Activated CD8-positive, alpha-beta memory T cell treated with anti-CD3 and anti-CD28 coated beads, Interleukin-2, amount 50 U/mL, for 1 hour (primary cell): ENCODE measurements around the gene TEPSIN.

Source experiments
- DNase-seq: peaks from one replicate; pipeline ENCODE4 v3.0.0-alpha.2; 2020; ENCODE audit errors: extremely low read depth

Gene TEPSIN

DNA sequence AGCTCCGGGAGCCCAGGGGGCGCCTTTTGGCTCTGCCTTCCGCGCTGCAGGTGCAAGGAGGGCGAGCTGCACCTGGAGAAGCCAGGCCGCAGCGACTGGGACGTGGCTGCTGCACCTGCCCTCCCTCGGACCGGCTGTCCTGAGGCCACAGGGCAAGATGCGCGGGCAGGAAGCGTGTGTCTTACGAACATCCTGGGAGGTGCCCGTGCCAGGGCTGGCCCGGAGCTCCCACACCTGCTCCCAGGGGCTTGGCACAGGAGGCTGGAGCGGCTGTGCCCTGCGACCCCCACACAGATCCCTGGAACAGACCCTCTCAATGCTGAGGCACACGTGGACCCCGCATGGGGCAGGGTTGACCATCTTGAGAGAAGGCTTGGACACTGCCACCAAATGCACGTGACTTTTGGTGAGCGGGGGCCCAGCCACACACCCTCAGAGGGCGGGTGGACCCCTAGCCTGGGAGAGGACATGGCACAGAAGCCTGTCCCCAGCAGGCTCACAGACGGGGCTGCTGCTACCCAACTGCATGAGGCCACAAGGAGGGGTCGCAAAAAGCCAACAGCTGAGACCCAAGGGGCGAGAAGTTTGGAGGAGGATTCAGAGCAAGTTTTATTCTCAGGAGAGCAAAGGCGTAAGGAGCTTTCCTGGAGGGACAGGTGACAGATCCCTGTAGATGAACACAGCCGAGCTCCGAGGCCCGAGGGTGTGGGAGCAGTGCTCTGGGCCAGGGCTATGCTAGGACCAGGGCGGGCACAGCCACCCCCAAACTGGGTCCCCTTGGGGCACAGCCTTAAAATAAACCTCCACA lies 11.6 kb upstream of the TEPSIN start:
- no peak for DNase-seq

DNA sequence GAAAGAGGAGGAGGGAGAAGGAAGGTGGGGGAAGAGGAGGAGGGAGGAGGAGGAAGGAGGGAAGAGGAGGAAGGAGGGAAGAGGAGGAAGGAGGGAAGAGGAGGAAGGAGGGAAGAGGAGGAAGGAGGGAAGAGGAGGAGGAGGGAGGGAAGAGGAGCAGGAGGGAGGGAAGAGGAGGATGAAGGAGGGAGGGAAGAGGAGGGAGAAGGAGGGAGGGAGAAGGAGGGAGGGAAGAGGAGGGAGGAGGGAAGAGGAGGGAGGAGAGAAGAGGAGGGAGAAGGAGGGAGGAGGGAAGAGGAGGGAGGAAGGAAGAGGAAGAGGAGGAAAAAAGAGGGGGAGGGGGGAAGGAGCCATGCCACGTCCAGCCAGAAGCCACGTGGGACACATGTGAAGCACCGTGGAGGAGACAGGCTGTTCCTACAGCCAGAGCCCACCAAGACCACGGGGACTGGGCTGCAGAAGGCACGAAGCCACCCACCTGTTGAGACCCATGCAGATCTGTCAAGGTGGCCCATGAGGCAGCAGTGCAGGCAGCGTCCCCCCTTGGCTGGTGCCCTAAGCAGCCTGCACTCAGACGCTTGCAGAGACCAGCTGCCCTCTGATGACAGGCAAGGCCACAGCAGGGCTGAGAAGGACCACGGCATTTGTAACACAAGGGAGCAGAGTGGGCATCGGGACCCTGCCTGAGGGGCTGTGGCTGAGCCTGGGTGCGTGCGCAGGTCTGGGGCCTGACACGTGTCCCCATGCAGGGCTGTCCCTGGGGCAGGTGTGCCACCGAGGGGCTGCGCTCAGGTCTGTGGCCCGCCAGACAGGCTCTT lies 10.6 kb upstream of the TEPSIN start:
- no peak for DNase-seq

DNA sequence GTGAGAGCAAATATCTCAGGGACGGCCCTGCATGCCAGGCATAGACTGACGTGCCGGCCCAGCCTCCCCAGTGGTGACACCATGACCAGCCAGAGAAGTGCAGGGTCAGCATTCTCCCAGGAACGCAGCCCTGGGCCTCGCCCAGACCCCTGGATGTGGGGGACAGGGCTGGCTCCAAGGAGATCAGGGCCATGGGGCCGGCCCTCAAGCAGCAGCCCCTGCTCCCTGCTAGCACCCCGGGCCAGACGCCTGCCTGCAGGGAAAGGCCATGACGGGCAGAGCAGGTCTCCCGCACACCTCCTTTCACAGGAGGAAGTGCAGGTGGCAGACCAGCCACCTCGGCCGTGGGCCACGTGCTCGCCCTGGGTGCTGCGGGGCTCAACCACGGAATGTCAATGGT lies 9.8 kb upstream of the TEPSIN start:
- DNase-seq: no peak

DNA sequence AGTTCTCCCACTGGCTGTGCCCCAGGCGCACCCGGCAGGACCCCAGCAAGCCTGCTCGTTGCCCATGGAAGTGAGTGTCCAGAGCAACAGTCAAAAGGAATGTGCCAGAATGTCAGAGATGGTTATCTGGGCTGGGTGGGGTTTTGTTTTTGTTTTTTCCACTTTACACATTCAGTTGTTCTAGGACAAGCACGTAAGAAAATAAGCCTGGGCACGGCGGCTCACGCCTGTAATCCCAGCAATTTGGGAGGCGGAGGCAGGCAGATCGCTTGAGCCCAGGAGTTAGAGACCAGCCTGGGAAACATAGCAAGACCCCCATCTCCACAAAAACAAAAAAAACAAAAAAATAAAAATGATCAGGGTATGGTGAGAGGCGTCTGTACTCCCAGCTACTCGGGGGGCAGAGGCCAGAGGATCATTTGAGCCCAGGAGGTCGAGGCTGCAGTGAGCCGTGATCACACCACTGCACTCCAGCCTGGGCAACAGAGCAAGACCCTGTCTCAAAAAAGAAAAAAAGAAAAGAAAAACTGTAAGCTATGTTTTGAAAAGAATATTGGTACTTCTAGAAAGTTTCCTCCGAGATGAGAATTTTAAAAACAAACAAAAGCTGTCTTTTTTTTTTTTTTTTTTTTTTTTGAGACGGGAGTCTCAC lies 8.6 kb upstream of the TEPSIN start:
- no peak for DNase-seq

DNA sequence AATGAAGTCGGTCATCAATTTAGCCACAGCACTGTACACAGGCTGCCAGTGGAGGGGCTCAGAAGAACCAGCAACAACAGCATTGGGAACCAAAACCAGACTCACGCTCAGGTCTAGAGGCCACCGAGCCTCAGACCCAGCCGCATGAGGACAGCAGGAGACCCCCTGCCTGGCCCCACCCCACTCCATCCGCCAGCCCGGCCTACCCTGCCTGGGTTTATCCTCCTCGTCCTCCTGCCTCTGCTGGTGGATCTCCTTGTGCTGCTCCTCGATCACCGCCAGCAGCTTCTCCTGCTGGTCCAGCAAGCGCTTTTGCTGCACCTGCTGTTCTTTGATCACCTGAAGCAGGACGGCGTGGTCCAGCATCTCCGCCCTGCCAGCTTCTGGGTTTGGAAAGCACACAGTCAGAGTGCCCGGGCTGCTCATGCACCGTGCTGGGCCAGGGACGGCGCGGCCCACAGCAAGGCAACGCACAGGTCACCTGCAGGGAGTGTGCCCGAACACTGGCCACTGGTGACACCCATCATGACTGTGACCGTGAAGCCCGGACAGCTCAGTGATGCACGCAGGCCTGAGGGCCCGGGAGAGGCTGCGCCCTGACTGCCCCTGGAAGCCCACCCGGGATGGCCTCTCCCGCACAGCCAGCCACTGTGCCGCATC lies 8.0 kb upstream of the TEPSIN start:
- DNase-seq: no peak

DNA sequence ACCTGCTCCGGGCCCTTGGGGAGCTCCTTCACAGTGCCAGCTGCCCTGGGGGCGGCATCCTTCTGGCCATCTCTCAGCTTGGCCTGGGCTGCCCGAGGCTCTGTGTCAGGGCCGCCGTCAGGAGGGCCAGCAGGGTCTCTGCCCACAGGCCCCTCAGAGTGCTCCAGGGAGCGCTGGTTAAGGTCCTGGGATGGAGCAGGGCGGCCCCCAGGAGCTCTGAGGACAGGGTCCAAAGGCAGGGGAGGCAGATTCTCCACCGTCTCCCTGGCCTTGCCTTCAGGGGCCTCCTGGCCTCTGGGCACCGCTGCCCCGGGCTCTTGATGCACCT lies 7.5 kb upstream of the TEPSIN start:
- DNase-seq: no peak

DNA sequence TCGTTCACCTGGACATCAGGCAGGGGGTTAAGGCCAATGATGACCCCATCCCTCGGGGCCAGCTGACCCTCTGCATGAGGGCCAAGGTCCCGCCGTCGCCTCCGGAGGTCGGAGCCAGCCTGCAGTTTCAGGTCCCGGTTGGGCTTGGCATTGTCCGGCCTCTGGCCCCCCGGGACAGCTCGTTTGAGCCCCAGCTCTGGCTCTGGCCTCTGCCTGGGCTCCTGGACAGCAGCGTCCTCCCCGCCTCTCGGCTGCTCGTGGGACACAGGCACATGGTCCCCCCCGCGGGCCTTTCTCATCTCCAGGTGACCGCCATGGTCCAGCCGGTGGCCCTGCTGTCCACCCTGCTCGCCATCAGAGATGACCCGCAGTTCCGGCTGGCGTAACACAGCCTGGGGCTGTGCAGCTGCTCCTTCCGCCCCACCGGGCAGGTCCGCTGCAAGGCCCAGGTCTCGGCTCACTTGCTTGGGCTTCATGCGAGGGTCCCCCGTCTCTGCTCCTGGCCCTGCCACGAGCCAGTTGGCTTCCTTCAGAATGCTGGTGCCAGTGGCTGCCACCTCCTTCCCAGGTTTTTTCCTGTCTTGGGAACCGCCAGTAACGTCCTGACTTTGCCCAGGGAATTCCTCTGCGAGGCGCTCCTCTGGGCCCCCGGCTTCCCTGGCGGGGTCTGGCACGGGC lies 6.9 kb upstream of the TEPSIN start:
- no peak for DNase-seq

DNA sequence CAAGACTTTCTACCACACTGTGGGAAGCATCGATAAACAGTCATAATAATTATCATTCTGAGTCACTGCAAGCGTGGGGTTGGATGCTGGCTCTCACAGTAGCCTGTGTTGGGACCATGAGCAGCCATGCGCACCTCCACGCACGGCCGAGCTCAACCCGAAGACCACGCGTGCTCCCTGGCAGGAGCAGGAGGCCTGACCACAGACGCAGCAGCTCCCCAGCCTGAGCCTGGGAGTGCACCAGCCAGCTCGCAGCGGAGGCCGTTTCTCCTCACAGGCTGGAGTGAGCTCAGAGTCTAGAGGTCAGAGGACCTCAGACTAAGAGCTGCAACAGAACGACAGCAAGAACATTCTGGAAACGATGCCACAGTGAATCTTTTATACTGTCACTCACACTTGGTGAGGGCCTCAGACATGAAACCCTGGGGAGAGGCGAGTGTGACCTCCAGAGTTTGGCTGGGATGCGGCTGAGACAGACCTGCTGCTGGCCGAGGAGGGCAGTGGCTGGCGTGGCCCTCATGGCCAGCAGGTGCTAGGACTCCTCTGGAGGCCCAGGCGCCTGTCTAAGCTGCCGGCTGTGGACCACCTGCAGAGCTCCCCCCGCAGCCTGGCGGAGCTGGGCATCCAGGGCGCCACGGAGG lies 6.3 kb upstream of the TEPSIN start:
- no peak for DNase-seq

DNA sequence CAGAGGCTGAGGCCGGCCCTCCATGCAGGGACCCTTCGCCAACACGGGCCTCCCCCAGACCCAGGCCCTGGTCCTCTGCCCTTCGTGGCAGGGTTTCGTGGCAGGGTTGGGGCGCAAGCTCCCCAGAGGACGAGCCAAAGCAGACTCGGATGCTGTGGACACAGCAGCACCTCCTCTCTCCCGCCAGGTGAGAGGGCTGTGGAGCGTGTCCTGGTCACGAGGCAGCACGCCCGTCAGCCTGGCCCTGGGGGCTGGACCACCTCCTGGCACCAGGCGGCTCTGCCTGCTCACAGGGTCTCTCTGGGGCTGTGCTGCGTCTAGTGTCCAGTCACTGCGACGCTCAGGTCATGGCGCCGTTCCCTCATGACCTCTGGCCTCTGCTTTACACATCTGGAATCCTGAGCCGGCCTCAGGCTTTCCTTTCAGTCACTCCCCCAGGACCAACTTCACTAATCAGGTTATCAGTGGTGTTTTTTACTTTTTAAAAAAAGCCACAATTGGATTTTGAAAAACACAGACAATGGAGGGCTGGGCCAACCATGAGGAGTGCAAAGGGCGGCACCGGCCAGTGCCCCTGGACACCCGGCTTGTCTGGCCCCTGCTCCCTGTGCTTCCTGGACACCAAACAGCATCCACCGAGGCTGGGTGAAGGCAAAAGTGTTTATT lies 5.6 kb upstream of the TEPSIN start:
- no peak for DNase-seq

DNA sequence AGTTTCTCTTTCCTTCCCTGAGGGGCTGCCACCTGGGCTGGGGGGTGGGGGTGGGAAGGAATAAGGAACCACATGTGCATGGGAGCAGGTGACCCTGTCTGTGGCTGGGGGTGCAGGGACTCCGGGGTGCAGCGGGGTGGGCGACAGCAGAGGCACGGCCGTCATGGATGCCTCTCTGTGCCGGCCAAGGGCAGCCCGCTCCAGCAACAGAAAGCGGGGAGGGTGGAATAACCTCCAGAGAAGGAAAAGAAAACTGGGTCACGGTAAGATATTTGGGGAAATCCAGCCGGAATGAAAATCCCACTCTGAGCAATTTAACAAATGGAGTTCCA lies 4.4 kb upstream of the TEPSIN start:
- no peak for DNase-seq

DNA sequence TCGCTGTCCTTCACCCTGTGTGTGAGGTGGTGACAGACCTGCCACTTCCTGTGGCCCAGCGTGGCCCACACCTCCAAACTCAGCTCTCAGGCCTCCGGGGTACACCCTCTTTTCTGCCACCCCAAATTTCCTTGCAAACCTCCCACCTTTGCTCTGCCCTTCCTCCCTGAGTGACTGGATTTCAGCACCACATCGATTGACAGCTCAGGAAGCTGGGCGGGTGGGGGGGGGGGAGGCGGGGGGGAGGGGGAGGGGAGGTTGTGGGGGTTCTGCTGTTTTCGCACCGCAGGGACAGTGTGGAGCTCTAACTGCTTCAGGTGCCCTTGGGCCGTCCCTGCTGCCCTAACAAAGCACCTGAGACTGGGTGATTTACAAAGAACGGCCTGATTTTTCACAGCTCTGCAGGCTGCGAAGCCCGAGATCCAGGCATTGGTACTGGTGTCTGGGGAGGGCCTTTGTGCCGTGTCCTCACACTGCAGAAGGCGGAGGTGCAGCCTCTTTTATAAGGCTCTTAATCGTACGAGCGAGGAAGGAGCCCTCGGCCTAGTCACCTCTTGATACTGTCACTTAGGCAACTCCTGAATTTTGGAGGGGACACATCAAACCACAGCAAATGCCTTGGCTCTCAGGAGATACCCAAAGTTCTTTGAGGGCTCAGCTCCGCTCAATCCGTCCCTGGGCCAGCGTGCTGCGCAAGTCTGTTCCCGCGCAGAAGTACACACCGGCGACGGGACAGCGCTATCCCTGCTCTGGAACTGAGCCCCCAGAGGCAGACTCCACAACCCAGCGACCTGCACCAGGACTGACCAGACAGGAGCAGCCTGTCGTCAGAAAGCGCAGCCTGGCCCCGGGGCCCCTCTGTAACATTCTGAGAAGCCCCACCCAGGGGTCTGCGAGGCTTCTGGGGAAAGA lies 3.8 kb upstream of the TEPSIN start:
- no peak for DNase-seq

DNA sequence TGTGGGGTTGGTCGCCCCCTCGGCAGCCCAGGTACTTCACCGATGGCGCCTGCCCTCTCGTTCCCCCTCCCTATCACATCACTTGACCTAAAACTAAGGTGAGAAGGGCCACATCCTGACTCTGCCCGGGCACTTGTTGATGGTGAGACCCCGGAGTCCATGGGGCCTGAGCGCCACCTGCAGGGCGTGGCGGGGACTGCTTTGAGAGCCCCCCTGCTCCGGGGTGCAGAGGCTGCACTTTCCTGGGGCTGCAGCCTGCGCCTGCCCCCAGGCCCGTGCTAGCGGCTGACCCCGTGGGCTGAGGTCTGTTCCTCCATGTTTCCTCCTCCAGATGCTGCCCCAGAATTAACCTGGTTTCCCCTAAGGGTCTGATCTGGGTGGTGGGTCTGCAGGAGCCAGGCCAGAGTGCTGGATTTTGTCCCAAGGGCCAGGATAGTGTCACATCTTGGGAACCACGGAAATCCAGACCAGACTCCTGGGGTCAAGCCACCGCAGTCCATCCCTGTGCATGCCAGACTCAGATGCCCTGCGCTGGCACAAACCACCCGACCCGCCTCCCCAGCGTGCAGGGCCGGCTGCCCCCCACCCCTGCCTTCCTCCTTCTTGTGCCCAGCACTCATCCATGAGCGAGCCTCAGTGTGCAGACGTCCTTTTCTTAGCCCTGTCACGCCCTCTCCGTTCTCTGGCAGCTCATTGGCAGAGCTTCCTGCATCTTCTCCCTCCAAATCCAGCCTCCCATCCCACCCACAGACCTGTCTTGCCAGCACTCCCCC lies 3.0 kb upstream of the TEPSIN start:
- DNase-seq: no peak

DNA sequence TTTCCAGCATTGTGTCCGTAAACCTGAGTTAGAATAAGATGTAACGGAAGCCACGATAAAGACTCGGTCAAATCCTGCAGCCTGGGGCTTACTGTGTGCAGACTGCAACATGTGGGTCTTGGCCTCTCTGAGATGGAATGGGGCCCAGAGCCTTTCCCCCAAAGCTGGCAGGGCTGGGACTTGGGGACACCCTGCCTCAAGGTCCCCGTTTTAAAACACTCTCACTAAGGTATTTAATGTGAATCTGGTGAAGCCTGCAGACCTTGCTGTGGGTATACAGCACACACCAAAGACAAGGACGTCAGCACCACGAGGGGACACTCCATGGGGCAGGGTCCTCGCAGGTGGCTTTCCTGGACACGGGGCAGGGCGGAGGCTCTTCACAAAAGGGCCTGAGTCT lies 2.3 kb upstream of the TEPSIN start:
- DNase-seq: no peak

DNA sequence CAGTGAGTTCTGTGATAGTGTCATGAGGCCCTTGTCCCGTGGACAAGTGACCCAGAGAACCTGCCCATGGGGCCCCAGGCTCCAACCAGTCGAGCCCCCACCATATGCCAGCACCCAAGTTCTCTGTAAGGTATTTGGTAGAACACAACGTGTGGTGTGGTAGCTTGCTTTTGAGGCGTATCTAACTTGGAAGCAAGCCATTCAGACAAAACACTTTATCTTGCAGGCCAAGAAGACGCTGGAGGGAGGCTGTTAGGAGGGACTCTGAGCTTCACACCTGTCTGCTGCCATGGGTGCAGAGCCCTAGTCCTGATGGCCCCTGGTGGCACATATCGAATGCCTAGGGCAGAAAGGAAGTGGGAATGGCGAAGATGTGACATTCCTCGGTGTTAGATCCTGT lies 1.9 kb upstream of the TEPSIN start:
- DNase-seq: no peak

DNA sequence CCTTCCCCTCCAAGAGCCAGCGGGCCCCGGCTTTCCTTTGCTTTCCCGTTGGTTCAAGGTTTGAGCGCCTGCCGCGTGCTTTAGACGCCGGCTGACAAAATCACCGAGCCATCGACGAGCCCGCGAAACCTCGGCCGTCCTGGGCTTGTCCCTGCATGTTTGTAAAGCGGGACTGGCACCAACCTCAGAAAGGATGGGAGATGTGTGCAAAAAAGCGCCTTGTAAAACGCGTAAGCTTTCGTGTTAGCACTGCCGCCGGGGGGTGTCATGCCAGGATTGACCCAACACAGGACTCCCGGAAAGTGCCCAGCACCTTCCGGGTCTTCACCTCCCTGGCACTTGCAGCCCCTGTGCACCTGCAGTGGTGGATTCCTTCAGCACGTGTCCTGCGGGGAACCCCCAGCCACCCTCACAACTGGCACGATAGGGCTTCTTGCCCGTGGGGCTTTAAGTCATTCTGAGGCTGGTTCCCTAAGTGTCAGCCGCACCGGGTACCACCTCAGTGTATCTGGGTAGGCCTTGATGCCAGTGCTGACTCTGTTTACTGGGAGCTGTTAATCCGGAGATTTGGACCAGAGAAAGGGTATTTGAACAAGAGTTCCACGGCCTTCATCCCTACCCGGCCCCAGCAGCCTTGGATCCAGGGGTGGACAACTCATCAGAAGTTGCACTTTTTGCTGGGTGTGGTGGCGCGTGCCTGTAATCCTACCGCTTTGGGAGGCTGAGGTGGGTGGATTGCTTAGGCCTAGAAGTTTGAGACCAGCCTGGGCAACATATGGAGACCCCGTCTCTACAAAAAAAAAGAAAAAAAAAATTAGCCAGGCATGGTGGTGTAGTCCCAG lies 1.1 kb upstream of the TEPSIN start:
- DNase-seq: no peak

DNA sequence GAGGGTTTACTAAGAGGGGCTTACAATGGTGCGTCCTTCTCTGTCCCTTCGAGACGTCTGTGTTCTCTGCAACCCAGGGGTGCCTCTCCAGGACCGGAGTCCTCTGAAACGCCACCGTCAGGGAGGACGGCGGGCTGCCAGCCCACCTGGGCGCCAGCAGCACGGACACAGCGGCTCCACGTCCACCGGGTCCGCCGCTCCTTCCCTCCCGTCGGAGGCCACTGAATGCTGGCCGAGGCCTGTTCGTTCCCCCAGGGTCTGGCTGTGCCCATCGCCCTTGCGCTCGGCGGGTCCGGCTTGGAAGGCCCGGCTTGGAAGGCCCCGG lies 403 bp downstream of the TEPSIN start:
- no peak for DNase-seq

DNA sequence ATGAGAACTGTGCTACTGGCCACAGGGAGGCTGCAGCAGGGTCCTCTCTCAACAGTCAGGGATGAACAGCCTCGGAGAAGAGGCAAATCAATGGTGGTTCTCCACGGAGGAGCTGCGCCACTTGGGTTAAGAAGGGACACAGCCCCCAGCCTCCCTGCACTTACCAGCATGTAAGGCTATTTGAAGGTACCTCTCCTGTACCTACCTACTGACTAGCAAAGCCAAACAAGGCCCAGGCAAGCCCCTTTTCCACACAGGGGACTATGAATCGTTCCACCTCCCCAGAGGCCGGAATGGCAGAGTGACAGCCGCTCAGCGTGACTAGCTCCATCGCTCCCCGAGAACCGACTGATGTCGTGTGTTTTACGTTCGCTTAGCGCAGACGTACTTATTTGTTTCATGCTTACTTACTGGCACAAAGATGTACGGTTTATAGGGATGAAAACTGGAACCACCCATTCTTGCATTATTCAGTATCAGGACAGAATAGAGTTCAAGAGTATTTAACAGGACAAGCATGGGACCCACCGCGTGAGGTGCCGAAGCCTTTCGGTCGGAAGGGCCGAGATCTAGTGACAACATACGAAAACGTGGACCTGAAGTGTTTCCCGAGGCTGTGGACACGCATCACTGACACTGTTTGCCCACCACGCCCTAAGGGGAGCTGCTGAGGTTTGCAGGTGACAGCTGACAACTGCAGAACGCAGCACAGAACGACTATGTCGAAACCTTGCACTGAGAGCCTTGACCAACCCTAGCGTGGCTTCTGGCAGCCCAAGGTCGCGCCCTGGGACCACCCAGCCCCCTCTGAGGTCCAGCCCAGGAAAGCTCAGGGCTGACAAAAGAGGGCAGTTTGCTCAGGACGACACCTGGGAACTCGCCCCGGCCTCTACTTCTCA lies 1.0 kb downstream of the TEPSIN start:
- no peak for DNase-seq
